LHCN-M2 (cell line): Measurements from ENCODE around the gene GALNT2. TPM values are rescaled to one million over a fixed set of nuclear protein-coding genes. Genes with fewer than 3 reads are reported as not detected.

Experiments used
- DNase-seq: peaks from one replicate; pipeline ENCODE4 v3.0.0-alpha.2; 2012; ENCODE audit warnings: low read depth
- total RNA-seq: library from RNA; depleted of rRNA; stranded (reverse); fragments of >200 nt; gene quantifications from 2 replicates; pipeline ENCODE4 v1.2.3, GENCODE V29; 2014

The GALNT2 gene
- total RNA-seq, 1 experiment from 2014 or later = 81.6 TPM

- DNase-seq = no peak
Observed at GRCh38 chr1:230228236-230228897, 161.3 kb downstream of the GALNT2 start.

DNA sequence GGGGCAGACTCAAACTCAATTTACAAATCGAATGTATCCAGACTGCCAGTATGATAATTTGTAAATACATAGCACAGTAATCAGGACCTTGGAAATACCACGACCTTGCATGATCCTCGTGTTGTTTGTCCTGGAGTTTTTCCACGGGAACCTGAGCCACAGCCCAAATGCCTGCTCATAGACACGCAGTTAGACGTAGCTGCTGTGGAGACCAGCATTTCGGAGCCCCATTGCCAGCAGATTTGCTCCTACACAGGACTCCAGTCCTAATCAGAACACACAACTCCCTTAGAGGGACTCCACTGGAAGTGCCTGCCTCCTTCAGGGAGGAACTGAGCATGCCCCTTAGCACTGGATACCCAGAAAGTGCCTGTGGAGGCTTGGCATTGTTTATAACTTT, 163.2 kb downstream of the GALNT2 start:
- DNase-seq = no peak

DNA sequence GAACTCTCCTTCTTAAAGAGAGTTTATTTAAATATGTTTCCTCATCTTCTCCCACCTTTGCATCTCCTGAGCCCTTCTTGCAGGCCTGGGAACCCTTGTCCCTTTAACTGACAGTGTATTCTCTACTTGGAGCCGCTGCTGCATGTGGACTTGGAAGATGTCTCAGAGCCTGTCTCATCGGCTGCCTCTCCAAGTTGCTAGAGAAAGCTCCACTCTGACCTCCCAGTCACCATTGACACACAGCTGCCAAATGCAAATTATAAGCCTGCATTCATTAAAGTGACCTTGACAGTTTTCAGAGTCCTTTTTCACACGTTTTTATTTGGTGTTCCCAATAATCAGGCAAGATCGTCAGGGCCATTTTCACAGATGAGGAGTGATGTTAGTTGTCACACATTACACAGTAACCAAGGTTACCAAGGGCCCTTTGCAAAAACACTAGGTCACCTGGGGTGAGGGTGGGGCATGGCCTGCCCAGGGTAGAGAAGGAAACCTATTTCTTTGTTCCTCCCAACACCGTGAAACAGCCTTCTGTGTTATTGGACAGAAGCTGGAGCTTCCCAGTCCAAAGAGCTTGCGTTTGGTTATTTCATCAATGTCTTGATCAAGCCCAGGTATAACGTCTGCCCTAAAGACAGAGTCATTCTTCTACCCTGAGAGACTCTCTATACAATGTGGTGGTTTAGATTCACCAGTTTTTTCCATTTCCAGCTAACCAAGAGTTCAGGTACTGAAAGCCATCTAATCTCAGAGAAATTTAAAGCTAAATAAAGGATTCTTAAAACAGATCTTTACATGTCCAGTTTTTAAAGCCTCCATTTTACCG, 164.1 kb downstream of the GALNT2 start:
- DNase-seq = no peak

GRCh38 chr1:230231774-230232145, 164.7 kb downstream of the GALNT2 start:
- peak; percentile 63 for DNase-seq

DNA sequence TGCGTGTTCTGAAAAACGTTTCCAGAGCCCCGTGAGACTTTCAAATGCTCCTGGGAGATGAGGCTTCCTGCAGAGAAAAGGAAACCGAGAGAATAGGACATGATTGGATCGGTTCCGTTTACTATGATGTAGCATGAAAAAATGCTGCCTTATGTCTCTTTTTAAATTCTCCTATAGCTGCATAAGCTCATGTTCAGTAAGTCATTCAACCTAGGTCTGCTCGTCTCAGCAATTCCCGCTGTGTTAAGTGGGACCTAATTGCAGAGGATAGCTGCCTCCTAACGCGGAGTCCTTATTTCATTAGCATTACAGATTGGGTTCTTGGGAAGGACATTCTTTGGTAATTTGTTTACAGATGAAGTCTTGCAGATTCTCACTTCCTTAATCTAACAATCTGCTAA, 165.3 kb downstream of the GALNT2 start:
- no peak for DNase-seq

DNA sequence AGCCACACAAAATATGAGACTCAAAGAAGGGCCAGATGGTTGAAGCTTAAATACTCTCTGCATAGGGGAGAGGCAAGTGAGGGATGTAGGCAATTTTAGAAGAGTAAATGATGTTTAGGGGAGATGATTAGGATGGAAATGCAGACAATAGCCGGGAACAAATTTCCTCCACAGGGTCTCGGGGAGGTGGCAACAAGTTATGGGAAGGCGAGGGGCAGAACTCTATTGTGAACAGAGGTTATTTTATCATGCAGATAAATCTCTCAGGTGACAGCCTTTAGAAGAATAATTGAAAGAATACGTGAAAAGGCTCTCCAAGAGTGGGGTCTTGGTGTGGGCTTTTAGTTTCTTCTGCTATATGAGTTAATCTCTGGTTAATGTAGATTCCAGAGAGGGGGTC, 166.7 kb downstream of the GALNT2 start:
- DNase-seq = no peak

- no peak for DNase-seq
Observed at GRCh38 chr1:230235876-230236275, 168.8 kb downstream of the GALNT2 start.

- DNase-seq = no peak
Observed at GRCh38 chr1:230236301-230237008, 169.4 kb downstream of the GALNT2 start.

GRCh38 chr1:230237009-230237370, 170.0 kb downstream of the GALNT2 start:
- no peak for DNase-seq

- DNase-seq = no peak
Observed at GRCh38 chr1:230237805-230238204, 170.8 kb downstream of the GALNT2 start.

GRCh38 chr1:230240446-230241086, 173.5 kb downstream of the GALNT2 start:
- no peak for DNase-seq

DNA sequence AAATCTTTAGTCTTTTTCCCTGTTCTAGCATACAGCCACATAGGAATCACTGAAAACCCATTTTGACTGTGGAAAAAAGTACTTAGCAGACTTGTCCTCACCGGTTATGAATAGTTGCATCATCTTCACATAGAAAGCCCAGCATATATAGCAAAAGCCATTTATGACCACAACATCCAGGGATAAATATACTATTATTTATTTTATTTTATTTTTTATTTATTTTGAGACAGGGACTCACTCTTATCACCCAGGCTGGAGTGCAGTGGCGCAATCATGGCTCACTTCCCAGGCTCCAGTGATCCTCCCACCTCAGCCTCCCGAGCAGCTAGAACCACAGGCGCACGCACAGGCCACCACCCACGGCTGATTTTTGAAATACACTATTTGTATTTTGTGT, 175.3 kb downstream of the GALNT2 start:
- no peak for DNase-seq

DNA sequence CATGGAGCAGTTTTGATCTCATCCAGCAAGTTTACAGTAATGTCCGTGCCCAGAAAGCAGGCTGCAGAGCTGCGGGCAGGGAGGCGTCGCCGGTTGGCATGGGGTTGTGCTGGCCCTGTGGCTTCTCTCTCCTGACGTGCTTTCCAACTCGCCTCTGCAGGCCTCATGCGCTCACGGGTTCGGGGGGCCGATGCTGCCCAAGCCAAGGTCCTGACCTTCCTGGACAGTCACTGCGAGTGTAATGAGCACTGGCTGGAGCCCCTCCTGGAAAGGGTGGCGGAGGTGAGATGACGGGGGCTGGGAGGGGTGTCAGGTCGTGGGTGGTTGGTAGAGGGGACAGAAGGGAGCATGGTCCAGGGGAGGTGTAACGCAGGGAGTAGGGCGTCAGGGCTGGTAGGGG, 176.1 kb downstream of the GALNT2 start:
- DNase-seq = no peak

DNA sequence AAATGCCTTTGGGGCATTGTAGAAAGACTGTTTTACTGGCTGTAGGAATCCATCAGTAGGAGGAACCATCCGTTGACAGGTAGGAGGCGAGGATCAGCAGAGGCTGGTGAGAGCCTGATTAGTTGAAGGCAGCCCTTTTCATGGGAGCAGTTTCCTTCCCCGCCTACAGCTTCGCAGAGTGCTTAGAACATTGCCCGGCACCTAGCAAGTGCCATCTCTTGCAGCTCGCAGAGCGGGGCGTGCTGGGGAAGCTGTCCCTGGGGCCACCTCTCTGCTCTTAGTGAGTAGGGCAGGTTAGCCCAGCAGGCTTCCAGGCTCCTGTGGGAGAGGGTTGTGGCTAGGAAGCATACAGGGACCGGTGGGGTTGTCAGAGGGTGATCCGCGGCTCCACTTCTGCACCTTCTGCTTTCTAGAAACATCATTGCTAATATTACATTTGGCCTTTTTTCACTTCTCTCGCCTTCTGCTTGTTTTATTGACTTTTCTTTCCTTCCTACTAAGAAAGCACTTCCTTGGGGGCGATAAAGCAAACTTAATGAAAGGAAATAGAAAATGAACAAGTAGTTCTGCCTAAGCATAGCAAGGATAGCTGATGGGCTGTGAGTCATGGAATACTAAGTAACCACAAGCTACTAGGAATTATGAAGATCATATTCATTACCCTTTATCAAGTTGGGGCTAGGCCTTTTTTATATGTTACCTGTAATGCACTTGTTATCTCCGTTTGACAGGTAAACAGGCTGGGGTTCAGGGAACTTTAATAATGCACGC, 176.7 kb downstream of the GALNT2 start:
- DNase-seq = peak; percentile 48

DNA sequence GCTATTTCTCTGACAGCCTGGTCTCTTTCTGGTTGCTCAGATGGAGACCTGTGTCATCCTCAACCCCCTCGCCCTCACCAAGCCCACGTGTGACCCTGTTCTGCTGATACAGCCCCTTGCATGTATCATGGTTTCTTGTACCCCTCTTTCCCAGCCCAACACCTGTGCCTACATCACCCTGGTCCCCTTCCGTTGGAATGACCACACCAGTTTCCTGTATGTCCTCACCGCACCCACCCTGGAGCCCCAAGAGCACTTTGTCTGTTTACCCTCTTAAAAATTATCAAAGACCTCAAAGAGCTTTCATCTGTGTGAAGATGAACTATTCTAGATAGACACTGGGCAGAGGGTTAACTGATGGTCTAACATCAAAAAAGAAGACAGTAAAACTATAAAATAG, 179.5 kb downstream of the GALNT2 start:
- DNase-seq = no peak

GRCh38 chr1:230248016-230248888, 181.2 kb downstream of the GALNT2 start:
- DNase-seq = no peak

DNA sequence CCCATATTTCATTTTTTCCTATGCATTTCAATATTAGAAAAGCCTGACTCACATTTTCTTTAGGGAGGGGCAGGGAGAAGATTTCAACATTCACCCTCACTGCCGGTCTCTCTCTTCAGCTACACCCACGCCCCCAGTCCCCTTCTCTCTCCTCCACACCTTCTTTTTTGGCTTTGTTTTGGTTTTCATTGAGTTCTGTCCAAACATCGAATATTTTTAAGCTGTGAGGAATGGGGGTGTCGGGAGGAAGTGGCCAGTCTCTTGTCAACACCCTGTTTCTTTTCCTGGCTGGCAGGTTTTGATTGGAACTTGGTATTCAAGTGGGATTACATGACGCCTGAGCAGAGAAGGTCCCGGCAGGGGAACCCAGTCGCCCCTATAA, 181.8 kb downstream of the GALNT2 start:
- DNase-seq = no peak

DNA sequence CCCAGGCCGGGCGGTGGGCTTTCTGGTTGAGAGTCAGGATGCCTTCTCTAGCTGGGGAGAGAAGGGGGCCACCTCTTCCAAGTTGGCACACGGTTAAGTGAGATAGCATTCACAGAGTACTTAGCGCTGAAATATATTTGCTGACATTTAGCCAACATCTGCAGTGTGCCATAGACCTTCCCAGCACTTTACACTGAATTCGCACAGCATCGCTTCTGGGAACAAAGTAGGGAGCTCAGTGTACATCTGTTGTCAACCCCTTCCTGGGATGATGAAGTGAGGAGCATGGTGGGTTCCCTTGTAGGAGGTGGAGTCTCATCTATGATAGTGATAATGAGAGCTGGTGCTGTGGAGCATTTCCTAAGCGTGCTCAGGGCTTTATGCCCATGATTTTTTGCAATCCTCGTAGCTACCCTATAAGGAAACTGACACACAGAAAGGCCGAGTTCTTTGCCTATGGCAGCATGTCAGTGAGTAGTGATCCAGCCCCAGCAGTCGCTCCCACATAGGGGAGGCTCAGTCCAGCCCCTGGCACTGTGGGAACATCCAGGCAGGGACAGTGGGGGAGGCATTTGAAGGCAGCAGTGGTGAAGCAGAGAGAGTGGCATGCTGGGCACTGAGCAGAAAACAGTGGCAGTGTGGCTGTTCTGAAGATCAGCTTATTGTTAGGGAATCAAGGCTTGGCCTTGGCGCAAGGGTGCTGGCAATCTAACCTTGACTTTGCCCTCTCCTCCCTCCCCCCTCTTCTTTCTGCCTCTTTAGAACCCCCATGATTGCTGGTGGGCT, 182.8 kb downstream of the GALNT2 start:
- DNase-seq = no peak

DNA sequence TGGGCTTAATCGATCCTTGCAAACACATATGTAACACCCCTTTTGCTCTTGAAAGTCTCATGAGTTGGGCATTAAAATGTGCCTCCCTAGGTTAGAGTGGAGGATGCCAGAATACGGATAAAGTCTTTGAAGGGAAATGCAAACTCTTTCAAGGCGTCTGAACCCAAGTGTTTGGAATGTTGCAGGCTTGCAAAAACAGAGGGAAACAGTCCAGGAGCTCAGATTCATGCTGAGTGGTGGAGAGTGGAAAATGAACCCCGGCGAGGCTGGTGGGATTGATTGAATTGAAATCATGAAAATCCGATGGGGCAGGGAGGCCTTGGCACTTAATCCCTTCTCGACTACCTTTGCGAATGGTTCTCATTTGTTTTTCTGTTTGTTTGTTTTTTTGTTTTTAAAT, 183.6 kb downstream of the GALNT2 start:
- no peak for DNase-seq
